Measurements from ENCODE around the gene ATP5F1D. TPM values are rescaled to one million over a fixed set of nuclear protein-coding genes. Genes with fewer than 3 reads are reported as not detected.
"Not testable (repeated sequence)": the region's sequence is repeated elsewhere in the genome, so short reads cannot be mapped to it uniquely, and the experiment has no call there.

ATP5F1D gene
- total RNA-seq: 100 to 1,000 TPM in 3 of 5 experiments, 10 to 100 TPM in 2; 90.6 to 178 (median 102) TPM
- 100 to 1,000 TPM; 209 to 302 TPM for polyA plus RNA-seq
- 11.4 reads per million, percentile 38 among the genes with 10 or more reads in this experiment for total RNA-seq

GRCh38 chr19:1241417-1242095 is at the start of gene ATP5F1D:
Gene ATP5F1D (plus strand): TSS chr19:1241751. CDS start chr19:1241851, 100 bp downstream.
- ChIA-PET CTCF (interaction anchor here (1.3 kb wide), 1 partner anchor 25 kb away, joined by 3 read pairs; no protein-coding TSS in a partner anchor), POLR2A (interaction anchor here (0.6 to 7.7 kb wide), 5 partner anchors 21 to 378 kb away, joined by 3 to 366 read pairs (median 3); partner anchors contain the start of genes CIRBP and FAM174C)
- peak within 1 kb of the TSS; percentile 82 for H3K27ac ChIP-seq (ENCODE audit: low read depth, low read length)
- H3K36me3 ChIP-seq (ENCODE audit: control insufficient read depth in 2 of 3, insufficient read depth in 3 of 3, low read length in 3 of 3): no peaks in the 10 kb centered on the region
- no peaks in the 10 kb centered on the region for H3K9me3 ChIP-seq (ENCODE audit: control insufficient read depth in 2 of 3, low read length in 3 of 3)
- no peaks in the 10 kb centered on the region for H3K27me3 ChIP-seq (ENCODE audit: control insufficient read depth in 2 of 2, insufficient read depth in 2 of 2, low read length in 2 of 2)
- Mint-ChIP-seq H3K36me3 (peaks cover 0 to 2% (median 0%) of the 10 kb centered on the region in 5 donors), H3K9me3 (peaks cover 0 to 3% (median 0%) of the 10 kb centered on the region in 11 donors), H3K4me3 (peak within 1 kb of the TSS; percentile 86 to 96 (median 90)), H3K27ac (peak within 1 kb of the TSS; percentile 81 to 96 (median 93)), H3K4me1 (peaks cover 16 to 47% (median 25%) of the 10 kb centered on the region in 7 donors), H3K27me3 (peaks cover 4 to 18% (median 9%) of the 10 kb centered on the region in 5 donors)
- ATAC-seq: peak; percentile 74
- peak within 1 kb of the TSS; percentile 57 for H3K4me3 ChIP-seq (ENCODE audit: low read length)
- peak; percentile 76 to 91 (median 85) for DNase-seq
- intact Hi-C loops (cut with micrococcal nuclease): loop anchor here (1.0 to 10.0 kb wide), 14 partner anchors 28 to 577 kb away; partner anchors contain the start of genes RNU6-2 (in 2 of the 2), TMEM259 (in 2 of the 2), ARHGAP45 (in 1 of the 2) and CIRBP (in 1 of the 2)
- H3K4me1 ChIP-seq (ENCODE audit: control insufficient read depth in 2 of 2, insufficient read depth in 2 of 2, low read length in 2 of 2): peaks cover 29 to 33% of the 10 kb centered on the region in 2 donors

GRCh38 chr19:1199531-1199930 is 42.0 kb upstream of the ATP5F1D start:
- Histone ChIP-seq H3K9me3 (ENCODE audit: control insufficient read depth in 2 of 3, low read length in 3 of 3) (no peaks in the 10 kb centered on the region), H3K4me3 (ENCODE audit: low read length) (no peak overlapping the region), H3K4me1 (ENCODE audit: control insufficient read depth in 2 of 2, insufficient read depth in 2 of 2, low read length in 2 of 2) (peaks cover 5 to 14% of the 10 kb centered on the region in 2 donors), H3K27me3 (ENCODE audit: control insufficient read depth in 2 of 2, insufficient read depth in 2 of 2, low read length in 2 of 2) (no peaks in the 10 kb centered on the region), H3K36me3 (ENCODE audit: control insufficient read depth in 2 of 3, insufficient read depth in 3 of 3, low read length in 3 of 3) (no peaks in the 10 kb centered on the region), H3K27ac (ENCODE audit: low read depth, low read length) (no peak overlapping the region)
- H3K27ac Mint-ChIP-seq: peak overlapping the region in 1 of 9 donors; percentile 33
- H3K9me3 Mint-ChIP-seq: peaks cover 0 to 3% (median 0%) of the 10 kb centered on the region in 11 donors
- ATAC-seq (no peak), DNase-seq (no peak)
- CTCF ChIA-PET: interaction anchor here (2.7 kb wide), 1 partner anchor 86 kb away, joined by 11 read pairs; no protein-coding TSS in a partner anchor
- intact Hi-C loops (cut with micrococcal nuclease): no loop called here
- no peak overlapping the region for H3K4me3 Mint-ChIP-seq
- no peaks in the 10 kb centered on the region for H3K36me3 Mint-ChIP-seq
- no peaks in the 10 kb centered on the region for H3K27me3 Mint-ChIP-seq
- H3K4me1 Mint-ChIP-seq: peaks cover 9 to 17% (median 15%) of the 10 kb centered on the region in 7 donors
- POLR2A ChIA-PET: interaction anchor here (0.6 to 0.8 kb wide), 3 partner anchors 74 to 95 kb away, joined by 3 read pairs; partner anchors contain the start of gene GPX4

- peaks cover 11 to 21% of the 10 kb centered on the region in 2 donors for H3K4me1 ChIP-seq (ENCODE audit: control insufficient read depth in 2 of 2, insufficient read depth in 2 of 2, low read length in 2 of 2)
- peaks cover 9 to 19% (median 16%) of the 10 kb centered on the region in 7 donors for H3K4me1 Mint-ChIP-seq
- DNase-seq; H3K27me3 ChIP-seq (ENCODE audit: control insufficient read depth in 2 of 2, insufficient read depth in 2 of 2, low read length in 2 of 2); H3K36me3 ChIP-seq (ENCODE audit: control insufficient read depth in 2 of 3, insufficient read depth in 3 of 3, low read length in 3 of 3); H3K36me3 Mint-ChIP-seq; intact Hi-C loops (cut with micrococcal nuclease); H3K9me3 Mint-ChIP-seq; H3K27me3 Mint-ChIP-seq; H3K4me3 ChIP-seq (ENCODE audit: low read length); H3K9me3 ChIP-seq (ENCODE audit: control insufficient read depth in 2 of 3, low read length in 3 of 3); H3K27ac ChIP-seq (ENCODE audit: low read depth, low read length); ATAC-seq: not testable (repeated sequence)
- H3K4me3 Mint-ChIP-seq: peak overlapping the region in 1 of 10 donors; percentile 42
- H3K27ac Mint-ChIP-seq: peak overlapping the region in 1 of 9 donors; percentile 40
- POLR2A ChIA-PET: interaction anchor here (1.4 to 1.6 kb wide), 2 partner anchors 8 to 104 kb away, joined by 3 to 4 read pairs; no protein-coding TSS in a partner anchor
- CTCF ChIA-PET: interaction anchor here (0.7 to 2.7 kb wide), 3 partner anchors 70 to 87 kb away, joined by 3 to 11 read pairs (median 3); no protein-coding TSS in a partner anchor
Measured at GRCh38 chr19:1200614-1201013, 40.9 kb upstream of the ATP5F1D start.

GRCh38 chr19:1205114-1206099 is 36.1 kb upstream of the ATP5F1D start, which contains the start of gene STK11:
Gene STK11 (plus strand): TSS chr19:1205778. CDS start chr19:1206914, 1,136 bp downstream.
- ChIA-PET POLR2A (interaction anchor here (0.6 to 1.7 kb wide), 6 partner anchors 13 to 574 kb away, joined by 3 to 4 read pairs (median 3); no protein-coding TSS in a partner anchor), CTCF (interaction anchor here (0.7 to 1.9 kb wide), 2 partner anchors 93 to 270 kb away, joined by 3 to 6 read pairs; no protein-coding TSS in a partner anchor)
- peak within 1 kb of the TSS; percentile 74 for H3K27ac ChIP-seq (ENCODE audit: low read depth, low read length)
- Mint-ChIP-seq H3K36me3 (peaks cover 0 to 9% (median 0%) of the 10 kb centered on the region in 5 donors), H3K4me3 (peak within 1 kb of the TSS; percentile 92 to 98 (median 94)), H3K27me3 (no peaks in the 10 kb centered on the region), H3K4me1 (peaks cover 15 to 46% (median 29%) of the 10 kb centered on the region in 7 donors), H3K9me3 (peaks cover 0 to 3% (median 0%) of the 10 kb centered on the region in 11 donors), H3K27ac (peak within 1 kb of the TSS; percentile 85 to 94 (median 88))
- H3K4me3 ChIP-seq (ENCODE audit: low read length): peak within 1 kb of the TSS; percentile 81
- ATAC-seq (peak; percentile 97), DNase-seq (peak; percentile 98 to 100 (median 99))
- H3K27me3 ChIP-seq (ENCODE audit: control insufficient read depth in 2 of 2, insufficient read depth in 2 of 2, low read length in 2 of 2): no peaks in the 10 kb centered on the region
- peaks cover 0 to 8% (median 0%) of the 10 kb centered on the region in 3 experiments for H3K36me3 ChIP-seq (ENCODE audit: control insufficient read depth in 2 of 3, insufficient read depth in 3 of 3, low read length in 3 of 3)
- intact Hi-C loops (cut with micrococcal nuclease): loop anchor here (1.0 kb wide), 7 partner anchors 31 to 184 kb away; partner anchors contain the start of genes CIRBP (in 2 of the 2), ABCA7 (in 1 of the 2), ATP5F1D (in 1 of the 2) and GPX4 (in 1 of the 2)
- H3K9me3 ChIP-seq (ENCODE audit: control insufficient read depth in 2 of 3, low read length in 3 of 3): no peaks in the 10 kb centered on the region
- H3K4me1 ChIP-seq (ENCODE audit: control insufficient read depth in 2 of 2, insufficient read depth in 2 of 2, low read length in 2 of 2): peaks cover 27 to 34% of the 10 kb centered on the region in 2 donors

- POLR2A ChIA-PET: interaction anchor here (0.8 to 1.2 kb wide), 6 partner anchors 14 to 93 kb away, joined by 3 to 4 read pairs (median 3); partner anchors contain the start of gene FAM174C
- peaks cover 27 to 35% of the 10 kb centered on the region in 2 donors for H3K4me1 ChIP-seq (ENCODE audit: control insufficient read depth in 2 of 2, insufficient read depth in 2 of 2, low read length in 2 of 2)
Measured at GRCh38 chr19:1206150-1206863, 35.2 kb upstream of the ATP5F1D start.

More at GRCh38 chr19:1206150-1206863, 35.2 kb upstream of the ATP5F1D start:
- H3K4me1 Mint-ChIP-seq: peaks cover 15 to 47% (median 30%) of the 10 kb centered on the region in 7 donors
- peak overlapping the region; percentile 92 to 98 (median 94) for H3K4me3 Mint-ChIP-seq
- peak in 1 of 9 donors; percentile 10 for DNase-seq
- CTCF ChIA-PET: interaction anchor here (0.8 to 0.9 kb wide), 2 partner anchors 92 to 343 kb away, joined by 3 read pairs; no protein-coding TSS in a partner anchor
- Histone ChIP-seq H3K27me3 (ENCODE audit: control insufficient read depth in 2 of 2, insufficient read depth in 2 of 2, low read length in 2 of 2) (no peaks in the 10 kb centered on the region), H3K27ac (ENCODE audit: low read depth, low read length) (peak overlapping the region; percentile 74), H3K9me3 (ENCODE audit: control insufficient read depth in 2 of 3, low read length in 3 of 3) (no peaks in the 10 kb centered on the region), H3K36me3 (ENCODE audit: control insufficient read depth in 2 of 3, insufficient read depth in 3 of 3, low read length in 3 of 3) (peaks cover 0 to 8% (median 0%) of the 10 kb centered on the region in 3 experiments), H3K4me3 (ENCODE audit: low read length) (peak overlapping the region; percentile 81)
- H3K9me3 Mint-ChIP-seq: peaks cover 0 to 3% (median 0%) of the 10 kb centered on the region in 11 donors
- H3K27me3 Mint-ChIP-seq: no peaks in the 10 kb centered on the region
- H3K36me3 Mint-ChIP-seq: peaks cover 0 to 11% (median 0%) of the 10 kb centered on the region in 5 donors
- peak overlapping the region; percentile 85 to 94 (median 88) for H3K27ac Mint-ChIP-seq
- intact Hi-C loops (cut with micrococcal nuclease): no loop called here
- ATAC-seq: no peak
